GM19238 (cell line): ENCODE data around the gene MROH8.

Source experiments
- DNase-seq: peaks from one replicate; pipeline ENCODE4 v3.0.0; 2011; ENCODE audit warnings: low spot score; ENCODE audit not compliant: insufficient read length

MROH8 gene

GRCh38 chr20:37178839-37179682 lies at the start of gene MROH8, which contains the start of gene RPN2:
MROH8 (minus strand) TSS chr20:37179548.
RPN2 (plus strand) TSS chr20:37179330; CDS start chr20:37179357, 27 bp downstream.
- peak; percentile 84 for DNase-seq

GRCh38 chr20:37228656-37229055 lies 49.3 kb upstream of the MROH8 start:
- DNase-seq, result no peak

- no peak for DNase-seq
Measured at GRCh38 chr20:37228082-37228481, 48.7 kb upstream of the MROH8 start.

- DNase-seq, result no peak
Measured at GRCh38 chr20:37226889-37227288, 47.5 kb upstream of the MROH8 start.

GRCh38 chr20:37225146-37225545 lies 45.8 kb upstream of the MROH8 start:
- DNase-seq, result no peak

GRCh38 chr20:37223053-37223452 lies 43.7 kb upstream of the MROH8 start:
- DNase-seq, result no peak

GRCh38 chr20:37222086-37222485 lies 42.7 kb upstream of the MROH8 start:
- DNase-seq, result no peak

- no peak for DNase-seq
Measured at GRCh38 chr20:37220731-37221130, 41.4 kb upstream of the MROH8 start.

GRCh38 chr20:37219751-37220668 lies 40.7 kb upstream of the MROH8 start:
- DNase-seq, result no peak

GRCh38 chr20:37218976-37219375 lies 39.6 kb upstream of the MROH8 start:
- DNase-seq, result no peak

- DNase-seq, result no peak
Measured at GRCh38 chr20:37218441-37218840, 39.1 kb upstream of the MROH8 start.

GRCh38 chr20:37209661-37210314 lies 30.4 kb upstream of the MROH8 start:
- no peak for DNase-seq

- DNase-seq, result no peak
Measured at GRCh38 chr20:37209193-37209592, 29.8 kb upstream of the MROH8 start.

GRCh38 chr20:37207171-37207570 lies 27.8 kb upstream of the MROH8 start:
- no peak for DNase-seq

GRCh38 chr20:37205794-37206193 lies 26.4 kb upstream of the MROH8 start:
- DNase-seq, result no peak

GRCh38 chr20:37205130-37205529 lies 25.8 kb upstream of the MROH8 start:
- no peak for DNase-seq

- DNase-seq, result no peak
Measured at GRCh38 chr20:37204056-37204455, 24.7 kb upstream of the MROH8 start.

GRCh38 chr20:37202267-37202943 lies 23.1 kb upstream of the MROH8 start:
- DNase-seq, result no peak

- DNase-seq, result no peak
Measured at GRCh38 chr20:37201827-37202162, 22.4 kb upstream of the MROH8 start.

- DNase-seq, result no peak
Measured at GRCh38 chr20:37200926-37201826, 21.8 kb upstream of the MROH8 start.
